ENCODE measurements around the gene FKBP10. TPM values are rescaled to one million over a fixed set of nuclear protein-coding genes. Genes with fewer than 3 reads are reported as not detected.

The FKBP10 gene
- total RNA-seq, 2 donors from 2014 or later, result 91.3 to 134 TPM

DNA sequence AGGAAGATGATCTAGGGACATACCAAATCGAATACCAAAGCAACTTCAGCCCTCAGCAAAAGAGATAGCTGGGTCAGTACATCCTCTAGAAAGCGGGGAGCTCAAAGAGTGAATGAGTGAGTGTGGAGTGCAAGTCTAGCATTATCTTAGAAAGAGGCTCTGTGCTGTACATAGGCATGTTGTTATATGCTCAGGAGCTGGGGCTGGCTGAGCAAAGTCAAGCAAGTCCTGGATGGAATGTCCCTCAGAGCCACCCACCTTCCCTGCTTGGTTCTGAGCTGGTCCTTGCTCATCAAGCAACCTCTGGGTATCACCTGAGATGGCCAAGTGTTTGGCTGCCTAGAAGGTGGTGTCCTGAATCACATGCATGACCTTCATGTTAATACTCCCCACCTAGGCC is 57.3 kb downstream of the FKBP10 start:
- DNase-seq (ENCODE audit: low spot score), result peak; percentile 15
- intact Hi-C loops (cut with DNase I), result no loop called here

GRCh38 chr17:41870627-41871026 is 57.8 kb downstream of the FKBP10 start:
- intact Hi-C loops (cut with DNase I), result no loop called here
- peak; percentile 29 for DNase-seq (ENCODE audit: low spot score)

DNA sequence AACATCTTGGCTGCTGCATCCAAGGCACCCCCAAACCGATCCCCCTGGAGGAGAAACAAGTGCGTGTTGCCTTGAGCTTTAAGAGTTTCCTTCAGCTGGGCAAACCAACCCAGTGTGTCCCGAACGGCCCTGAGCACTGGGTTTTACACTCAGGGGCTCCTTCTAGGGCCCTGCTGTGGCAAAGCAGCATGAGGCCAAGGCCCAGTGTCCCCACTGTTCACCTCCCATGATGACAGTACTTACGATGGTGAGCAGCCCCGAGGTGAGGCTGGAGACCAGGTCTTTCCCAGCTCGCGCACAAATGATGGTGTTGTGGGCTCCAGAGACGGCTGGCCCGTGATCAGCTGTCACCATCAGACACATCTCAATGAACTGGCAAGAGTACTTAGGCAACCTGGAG is 59.0 kb downstream of the FKBP10 start:
- DNase-seq (ENCODE audit: low spot score), result peak; percentile 51
- intact Hi-C loops (cut with DNase I), result no loop called here

Other genes with a start within 250 kb of the FKBP10 start
- not detected for gene KRT9, start 240.9 kb upstream of the FKBP10 start, total RNA-seq
- gene KRT14, start 226.1 kb upstream of the FKBP10 start, total RNA-seq, result 1 to 10 TPM; 1.3 to 2.0 TPM
- gene KRT16, start 200.2 kb upstream of the FKBP10 start, total RNA-seq, result not detected
- 1 to 10 TPM; 2.8 to 5.1 TPM for gene KRT17, start 188.4 kb upstream of the FKBP10 start, total RNA-seq
- gene EIF1, start 124.1 kb upstream of the FKBP10 start, total RNA-seq, result 100 to 1,000 TPM; 694 to 760 TPM
- gene GAST, start 100.7 kb upstream of the FKBP10 start, total RNA-seq, result not detected
- under 1 TPM in 1 of 2 donors, not detected in 1; 0.19 TPM for gene HAP1, start 78.4 kb upstream of the FKBP10 start, total RNA-seq
- gene JUP, start 26.3 kb upstream of the FKBP10 start, total RNA-seq, result 10 to 100 TPM; 14.6 to 21.2 TPM
- gene P3H4, start 1.1 kb upstream of the FKBP10 start, total RNA-seq, result 10 to 100 TPM; 10.1 to 12.1 TPM
- gene NT5C3B, start 23.2 kb downstream of the FKBP10 start, total RNA-seq, result 10 to 100 TPM; 49.1 to 61.8 TPM
- under 1 TPM; 0.32 to 0.43 TPM for gene KLHL10, start 24.8 kb downstream of the FKBP10 start, total RNA-seq
- gene KLHL11, start 52.4 kb downstream of the FKBP10 start, total RNA-seq, result 10 to 100 TPM; 10.9 to 12.1 TPM
- 100 to 1,000 TPM in 1 of 2 donors, 10 to 100 TPM in 1; 97.5 to 101 TPM for gene ACLY, start 105.9 kb downstream of the FKBP10 start, total RNA-seq
- 1 to 10 TPM in 1 of 2 donors, under 1 TPM in 1; 0.74 to 1.2 TPM for gene ODAD4, start 117.6 kb downstream of the FKBP10 start, total RNA-seq
- 10 to 100 TPM; 53.6 to 53.9 TPM for gene CNP, start 153.8 kb downstream of the FKBP10 start, total RNA-seq
- gene DNAJC7, start 204.4 kb downstream of the FKBP10 start, total RNA-seq, result 10 to 100 TPM; 57.0 TPM
- gene NKIRAS2, start 207.1 kb downstream of the FKBP10 start, total RNA-seq, result 10 to 100 TPM; 28.3 TPM
- gene C17orf113, start 237.6 kb downstream of the FKBP10 start, total RNA-seq, result under 1 TPM; 0.33 to 0.93 TPM